Chondrocyte (in vitro differentiated cells): ENCODE data around the gene PDE6D. TPM values are rescaled to one million over a fixed set of nuclear protein-coding genes. Genes with fewer than 3 reads are reported as not detected.

ENCODE experiments used
- DNase-seq: peaks from one replicate; pipeline ENCODE4 v3.0.0; 2021; ENCODE audit warnings: mixed read lengths, low spot score
- H3K27ac Mint-ChIP-seq: one replicate; pipeline ENCODE4 v1.8.0; 2021; ENCODE audit warnings: mild to moderate bottlenecking, moderate library complexity, mixed read lengths; ENCODE audit not compliant: unreplicated experiment
- H3K27me3 Mint-ChIP-seq: 2 replicates; pipeline ENCODE4 v1.8.0; 2021; ENCODE audit warnings: low read depth, mixed read lengths
- H3K36me3 Mint-ChIP-seq: 2 replicates; pipeline ENCODE4 v1.8.0; 2021; ENCODE audit warnings: low read depth, mixed read lengths
- H3K4me1 Mint-ChIP-seq: 2 replicates; pipeline ENCODE4 v1.8.0; 2021; ENCODE audit warnings: low read depth, mild to moderate bottlenecking, mixed read lengths
- H3K4me3 Mint-ChIP-seq: one replicate; pipeline ENCODE4 v1.8.0; 2021; ENCODE audit warnings: mild to moderate bottlenecking, moderate library complexity, mixed read lengths; ENCODE audit not compliant: unreplicated experiment
- H3K9me3 Mint-ChIP-seq: 2 replicates; pipeline ENCODE4 v1.8.0; 2021; ENCODE audit warnings: low read depth, mixed read lengths
- CTCF ChIP-seq: fragments of 200-600 bp; sonication (generic); IDR thresholded peaks from 2 replicates; pipeline ENCODE4 v1.5.0; 2021; ENCODE audit warnings: antibody characterized with exemption, mild to moderate bottlenecking, moderate library complexity
- total RNA-seq: library from RNA; stranded (reverse); gene quantifications from 3 replicates; pipeline ENCODE4 v1.2.1, GENCODE V29; 2021

Gene PDE6D
- total RNA-seq, 1 donor from 2014 or later, result 17.5 TPM

- Mint-ChIP-seq H3K9me3 (no peaks in the 10 kb centered on the region), H3K4me1 (no peaks in the 10 kb centered on the region), H3K36me3 (peaks cover 3% of the 10 kb centered on the region), H3K4me3 (no peak overlapping the region), H3K27me3 (no peaks in the 10 kb centered on the region), H3K27ac (no peak overlapping the region)
- TF ChIP-seq CTCF, result no peak
- peak; percentile 20 for DNase-seq
Measured at GRCh38 chr2:231725476-231725875, 55.6 kb downstream of the PDE6D start.

- Mint-ChIP-seq H3K9me3 (no peaks in the 10 kb centered on the region), H3K4me3 (no peak overlapping the region), H3K27me3 (no peaks in the 10 kb centered on the region), H3K4me1 (no peaks in the 10 kb centered on the region), H3K27ac (no peak overlapping the region), H3K36me3 (no peaks in the 10 kb centered on the region)
- TF ChIP-seq CTCF, result no peak
- DNase-seq, result peak; percentile 21
Measured at GRCh38 chr2:231722721-231723307, 58.3 kb downstream of the PDE6D start.

GRCh38 chr2:231720987-231721966 is 59.8 kb downstream of the PDE6D start:
- Mint-ChIP-seq H3K9me3 (no peaks in the 10 kb centered on the region), H3K36me3 (no peaks in the 10 kb centered on the region), H3K27ac (no peak overlapping the region), H3K4me1 (peaks cover 12% of the 10 kb centered on the region), H3K27me3 (no peaks in the 10 kb centered on the region), H3K4me3 (no peak overlapping the region)
- peak; percentile 43 for DNase-seq
- TF ChIP-seq CTCF, result no peak

GRCh38 chr2:231720292-231720986 is 60.6 kb downstream of the PDE6D start:
- no peaks in the 10 kb centered on the region for H3K27me3 Mint-ChIP-seq
- H3K36me3 Mint-ChIP-seq, result no peaks in the 10 kb centered on the region
- peak; percentile 20 for DNase-seq
- no peak overlapping the region for H3K4me3 Mint-ChIP-seq
- no peak for TF ChIP-seq CTCF
- peaks cover 20% of the 10 kb centered on the region for H3K4me1 Mint-ChIP-seq
- no peak overlapping the region for H3K27ac Mint-ChIP-seq
- no peaks in the 10 kb centered on the region for H3K9me3 Mint-ChIP-seq

- no peaks in the 10 kb centered on the region for H3K27me3 Mint-ChIP-seq
- DNase-seq, result peak; percentile 61
- no peaks in the 10 kb centered on the region for H3K9me3 Mint-ChIP-seq
- no peak overlapping the region for H3K4me3 Mint-ChIP-seq
- TF ChIP-seq CTCF, result no peak
- no peaks in the 10 kb centered on the region for H3K36me3 Mint-ChIP-seq
- H3K4me1 Mint-ChIP-seq, result peaks cover 25% of the 10 kb centered on the region
- H3K27ac Mint-ChIP-seq, result no peak overlapping the region
Measured at GRCh38 chr2:231718799-231719198, 62.3 kb downstream of the PDE6D start.
